Breast epithelium (tissue), 4 donors: Measurements from ENCODE around the gene CNFN. TPM values are rescaled to one million over a fixed set of nuclear protein-coding genes. Genes with fewer than 3 reads are reported as not detected.

Experiments
- DNase-seq, 2 donors: peaks; one replicate each; pipeline ENCODE4 v3.0.0-alpha.2; 2019; ENCODE audit warnings: low spot score in 2 of 2
- H3K27ac ChIP-seq, 2 donors: fragments of 200-600 bp; sonication (generic) in 1 of 2; one replicate each; pipeline ENCODE4 v1.5.1; 2016 to 2019; ENCODE audit warnings: mild to moderate bottlenecking in 1 of 2
- H3K27me3 ChIP-seq, 2 donors: fragments of 200-600 bp; sonication (generic) in 1 of 2; one replicate each; pipeline versions ENCODE4 v1.5.1 to v1.6.0; 2017 to 2019; ENCODE audit warnings: control low read depth in 1 of 2, mild to moderate bottlenecking in 1 of 2
- H3K36me3 ChIP-seq: fragments of 200-600 bp; one replicate; pipeline ENCODE4 v1.5.1; 2019
- H3K4me1 ChIP-seq, 2 donors: fragments of 200-600 bp; sonication (generic); one replicate each; pipeline ENCODE4 v1.5.1; 2016 to 2019; ENCODE audit warnings: control low read depth in 1 of 2
- H3K4me3 ChIP-seq, 3 donors: fragments of 200-600 bp; sonication (generic); 1 replicate in 2 of 3; 2 replicates in 1 of 3; pipeline ENCODE4 v1.5.1; 2016 to 2019; ENCODE audit warnings: mild to moderate bottlenecking in 3 of 3, moderate library complexity in 2 of 3
- H3K9me3 ChIP-seq, 2 donors: fragments of 200-600 bp; sonication (generic) in 1 of 2; one replicate each; pipeline ENCODE4 v1.5.1; 2016 to 2019; ENCODE audit warnings: control low read depth in 1 of 2
- CTCF ChIP-seq, 3 donors: fragments of 450-650 bp; IDR thresholded peaks; one replicate each; pipeline ENCODE4 v1.5.1; 2016 to 2017; ENCODE audit warnings: antibody characterized with exemption in 3 of 3, mild to moderate bottlenecking in 3 of 3, moderate library complexity in 3 of 3
- POLR2A ChIP-seq: fragments of 450-650 bp; IDR thresholded peaks from one replicate; pipeline ENCODE4 v1.6.1; 2016; ENCODE audit warnings: antibody characterized with exemption, mild to moderate bottlenecking, moderate library complexity
- POLR2AphosphoS5 ChIP-seq, 3 donors: sonication (generic); formaldehyde crosslinking; IDR thresholded peaks; one replicate each; pipeline ENCODE4 v1.6.1; 2017; ENCODE audit warnings: antibody characterized with exemption in 3 of 3
- intact Hi-C: fragments of 100-400 bp; cut with DNase I; formaldehyde crosslinking; loops from one replicate; pipeline ENCODE4 v1.15.1; 2023; ENCODE audit warnings: low total_unique reads
- total RNA-seq, 3 donors: library from RNA; depleted of rRNA; stranded (reverse); fragments of >200 nt; gene quantifications; one replicate each; pipeline ENCODE4 v1.1.0, GENCODE V29; 2016

The CNFN gene
- total RNA-seq, 3 donors from 2014 or later: 2.6 to 4.8 (median 3.0) TPM

GRCh38 chr19:42410371-42410770 lies 20.3 kb upstream of the CNFN start:
- no peaks in the 10 kb centered on the region for H3K36me3 ChIP-seq
- H3K4me3 ChIP-seq: peak overlapping the region in 2 of 3 donors; percentile 15 to 26
- no peak overlapping the region for H3K27ac ChIP-seq
- H3K9me3 ChIP-seq: no peaks in the 10 kb centered on the region
- TF ChIP-seq POLR2A (no peak), CTCF (IDR thresholded peaks at IDR 0.05) (no peak), POLR2AphosphoS5 (IDR thresholded peaks at IDR 0.05) (no peak)
- H3K4me1 ChIP-seq: peaks cover 0 to 3% of the 10 kb centered on the region in 2 donors
- H3K27me3 ChIP-seq: no peaks in the 10 kb centered on the region
- intact Hi-C loops: no loop called here
- DNase-seq: no peak

DNA sequence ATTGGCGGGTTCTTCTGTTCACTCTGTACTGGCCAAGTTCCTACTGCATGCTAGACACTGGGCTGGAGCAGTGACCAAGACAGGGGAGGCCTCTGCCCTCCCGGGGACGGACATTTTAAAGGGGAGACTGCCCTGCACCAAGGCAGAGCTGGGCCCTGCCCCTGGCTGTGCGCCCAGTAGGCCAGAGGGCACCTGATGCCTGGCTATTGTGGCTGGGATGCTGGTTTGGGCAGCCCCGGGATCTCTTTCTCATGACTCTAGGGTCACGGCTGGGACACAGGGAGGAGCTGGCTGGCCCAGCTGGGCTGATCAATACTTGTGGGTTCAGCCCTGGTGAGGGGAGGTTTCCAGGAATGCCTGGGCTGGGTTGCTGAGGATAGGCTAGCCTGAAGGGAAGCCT lies 19.4 kb upstream of the CNFN start:
- Histone ChIP-seq H3K27ac (peak overlapping the region in 1 of 2 donors; percentile 38), H3K36me3 (no peaks in the 10 kb centered on the region), H3K4me3 (peak overlapping the region in 2 of 3 donors; percentile 7 to 26), H3K27me3 (no peaks in the 10 kb centered on the region), H3K9me3 (no peaks in the 10 kb centered on the region), H3K4me1 (peaks cover 0 to 3% of the 10 kb centered on the region in 2 donors)
- no peak for TF ChIP-seq POLR2AphosphoS5 (IDR thresholded peaks at IDR 0.05)
- no peak for TF ChIP-seq CTCF (IDR thresholded peaks at IDR 0.05)
- TF ChIP-seq POLR2A: no peak
- intact Hi-C loops: no loop called here
- no peak for DNase-seq

DNA sequence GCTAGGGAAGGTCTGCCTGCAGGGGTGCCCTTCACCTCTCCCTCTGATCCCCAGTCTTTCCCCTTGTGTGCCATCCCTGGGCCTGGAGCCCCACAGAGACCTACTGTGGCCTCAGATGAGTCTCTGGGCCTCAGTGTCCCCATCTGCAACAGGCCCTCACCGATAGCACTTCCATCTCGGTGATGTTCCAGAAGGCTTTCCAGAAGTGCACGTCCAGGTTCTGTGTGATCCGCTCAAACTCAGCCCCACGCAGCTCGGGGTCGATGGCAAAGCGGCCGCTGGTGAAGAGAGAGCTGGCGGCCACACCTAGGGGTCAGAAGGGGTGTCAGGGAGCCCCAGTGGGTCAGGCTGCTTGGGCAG lies 17.7 kb upstream of the CNFN start:
- TF ChIP-seq POLR2AphosphoS5 (IDR thresholded peaks at IDR 0.05) (no peak), POLR2A (no peak), CTCF (IDR thresholded peaks at IDR 0.05) (no peak)
- no peaks in the 10 kb centered on the region for H3K9me3 ChIP-seq
- no peak overlapping the region for H3K4me3 ChIP-seq
- no peak for DNase-seq
- intact Hi-C loops: no loop called here
- no peaks in the 10 kb centered on the region for H3K27me3 ChIP-seq
- no peaks in the 10 kb centered on the region for H3K36me3 ChIP-seq
- peaks cover 0 to 3% of the 10 kb centered on the region in 2 donors for H3K4me1 ChIP-seq
- no peak overlapping the region for H3K27ac ChIP-seq

DNA sequence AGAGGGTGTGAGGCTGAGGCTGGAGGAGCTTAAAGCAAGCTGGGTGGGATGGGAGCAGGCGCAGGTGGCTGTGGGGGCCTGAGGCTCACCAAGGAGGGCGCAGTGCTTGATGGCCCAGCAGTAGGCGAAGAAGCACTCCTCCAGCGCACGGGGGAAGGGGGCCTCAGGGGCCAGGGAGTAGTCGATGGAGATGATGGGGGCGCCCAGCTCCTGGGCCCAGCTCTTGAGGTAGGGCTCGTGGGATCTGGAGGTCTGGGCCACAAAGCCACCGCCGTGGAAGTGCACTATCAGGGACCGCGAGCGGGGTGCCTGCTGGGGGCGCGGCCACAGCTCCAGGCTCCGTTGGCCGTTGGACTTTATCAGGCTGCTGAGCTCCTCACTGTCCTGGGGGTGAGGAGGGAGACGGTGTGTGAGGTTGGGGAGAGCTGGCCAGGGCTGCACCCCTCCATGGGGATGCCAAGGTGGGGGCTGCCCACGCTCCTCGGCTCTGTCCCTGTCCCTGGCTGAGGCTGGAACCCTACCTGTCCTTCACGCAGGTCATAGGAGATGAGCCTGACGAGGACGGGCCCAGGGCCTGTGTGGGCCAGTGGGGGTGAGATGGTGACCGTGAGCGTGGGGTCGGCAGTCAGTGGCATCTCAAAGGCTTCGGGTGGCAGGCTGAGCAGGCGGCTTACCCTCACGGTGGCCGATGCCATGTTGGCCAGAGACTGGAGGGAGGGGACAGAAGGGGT lies 17.2 kb upstream of the CNFN start:
- no peaks in the 10 kb centered on the region for H3K36me3 ChIP-seq
- DNase-seq: no peak
- no peaks in the 10 kb centered on the region for H3K9me3 ChIP-seq
- intact Hi-C loops: no loop called here
- no peak overlapping the region for H3K4me3 ChIP-seq
- H3K27ac ChIP-seq: no peak overlapping the region
- TF ChIP-seq POLR2A (no peak), CTCF (IDR thresholded peaks at IDR 0.05) (no peak), POLR2AphosphoS5 (IDR thresholded peaks at IDR 0.05) (no peak)
- peaks cover 0 to 3% of the 10 kb centered on the region in 2 donors for H3K4me1 ChIP-seq
- H3K27me3 ChIP-seq: no peaks in the 10 kb centered on the region

- intact Hi-C loops: no loop called here
- TF ChIP-seq POLR2AphosphoS5 (IDR thresholded peaks at IDR 0.05) (no peak), CTCF (IDR thresholded peaks at IDR 0.05) (no peak), POLR2A (no peak)
- DNase-seq: no peak
Observed at GRCh38 chr19:42406111-42406510, 16.0 kb upstream of the CNFN start.

More at GRCh38 chr19:42406111-42406510, 16.0 kb upstream of the CNFN start:
- no peak overlapping the region for H3K27ac ChIP-seq
- H3K4me1 ChIP-seq: peaks cover 0 to 3% of the 10 kb centered on the region in 2 donors
- no peaks in the 10 kb centered on the region for H3K9me3 ChIP-seq
- no peaks in the 10 kb centered on the region for H3K27me3 ChIP-seq
- H3K36me3 ChIP-seq: no peaks in the 10 kb centered on the region
- no peak overlapping the region for H3K4me3 ChIP-seq
